Fibroblast of lung (primary cell): ENCODE data around the gene SLC25A12. TPM values are rescaled to one million over a fixed set of nuclear protein-coding genes. Genes with fewer than 3 reads are reported as not detected.

Experiments
- DNase-seq, 2 donors: peaks; one replicate each; pipeline versions ENCODE4 v3.0.0 to v3.0.0-alpha.2; 2010; ENCODE audit warnings: low read depth in 2 of 2
- H2AFZ ChIP-seq: 2 replicates; pipeline ENCODE4 v1.5.1; 2012; ENCODE audit warnings: low read length, control low read depth, inconsistent platforms
- H3K27ac ChIP-seq: 2 replicates; pipeline ENCODE4 v1.5.1; 2011; ENCODE audit warnings: low read length, control low read depth; ENCODE audit not compliant: insufficient read depth
- H3K27me3 ChIP-seq: 2 replicates; pipeline ENCODE4 v1.5.1; 2011; ENCODE audit warnings: mild to moderate bottlenecking, low read length; ENCODE audit not compliant: control insufficient read depth, insufficient read depth
- H3K36me3 ChIP-seq: 2 replicates; pipeline ENCODE4 v1.5.1; 2011; ENCODE audit warnings: low read length; ENCODE audit not compliant: control insufficient read depth, insufficient read depth
- H3K4me1 ChIP-seq: 2 replicates; pipeline ENCODE4 v1.5.1; 2011; ENCODE audit warnings: low read length; ENCODE audit not compliant: control insufficient read depth, insufficient read depth; ENCODE audit errors: extremely low read depth
- H3K4me2 ChIP-seq: 2 replicates; pipeline ENCODE4 v1.5.1; 2011; ENCODE audit warnings: low read length, control low read depth; ENCODE audit not compliant: insufficient read depth; ENCODE audit errors: extremely low read depth
- H3K4me3 ChIP-seq, 4 experiments: fragments of 200-600 bp in 1 of 4; sonication (generic) in 1 of 4; replicated peaks in 1 of 4; 2 replicates each; pipeline ENCODE4 v1.5.1; 2011 to 2016; ENCODE audit warnings: low read length in 4 of 4, low read depth in 3 of 4, mild to moderate bottlenecking in 3 of 4, control low read depth in 2 of 4, inconsistent platforms in 1 of 4, mixed read lengths in 1 of 4; ENCODE audit not compliant: insufficient read depth in 1 of 4; ENCODE audit errors: control extremely low read depth in 1 of 4
- H3K79me2 ChIP-seq: 2 replicates; pipeline ENCODE4 v1.5.1; 2012; ENCODE audit warnings: mild to moderate bottlenecking, low read length, inconsistent platforms; ENCODE audit not compliant: control insufficient read depth, insufficient read depth
- H3K9ac ChIP-seq: 2 replicates; pipeline ENCODE4 v1.5.1; 2011; ENCODE audit warnings: mild to moderate bottlenecking, low read length, control low read depth; ENCODE audit not compliant: insufficient read depth
- H3K9me3 ChIP-seq: 2 replicates; pipeline ENCODE4 v1.5.1; 2012; ENCODE audit warnings: low read depth, low read length; ENCODE audit not compliant: control insufficient read depth, insufficient read depth
- H4K20me1 ChIP-seq: 2 replicates; pipeline ENCODE4 v1.5.1; 2011; ENCODE audit warnings: low read length; ENCODE audit not compliant: control insufficient read depth, insufficient read depth; ENCODE audit errors: extremely low read depth
- EZH2 ChIP-seq: IDR thresholded peaks from 2 replicates; pipeline ENCODE4 v1.5.1; 2012; ENCODE audit warnings: low read length, control low read depth, mild to moderate bottlenecking; ENCODE audit errors: missing control alignments
- polyA plus RNA-seq, 2 donors: library from polyadenylated mRNA; depleted of rRNA in 1 of 2; stranded (reverse) in 1 of 2; unstranded in 1 of 2; fragments of >200 nt; gene quantifications; 2 replicates each; pipeline ENCODE4 v1.2.1, GENCODE V29; 2011 to 2012; ENCODE audit warnings: missing spikeins in 1 of 2
- total RNA-seq: library from RNA; depleted of rRNA; stranded (reverse); fragments of >200 nt; gene quantifications from 2 replicates; pipeline ENCODE4 v1.2.1, GENCODE V29; 2014
- TF ChIP-seq, protein P1 (sequence below), 2 donors: IDR thresholded peaks in 1 of 2; conservative IDR thresholded peaks in 1 of 2; 1 replicate in 1 of 2; 2 replicates in 1 of 2; pipeline ENCODE4 v1.5.1; 2011 to 2012; ENCODE audit warnings: low read length in 2 of 2, control low read depth in 1 of 2, inconsistent platforms in 1 of 2, low read depth in 1 of 2, mild to moderate bottlenecking in 1 of 2

SLC25A12 gene
- total and polyA plus RNA-seq, 2 donors (not counting 1 experiment from before 2014, with no cell fraction given), result 21.5 to 25.9 TPM

DNA sequence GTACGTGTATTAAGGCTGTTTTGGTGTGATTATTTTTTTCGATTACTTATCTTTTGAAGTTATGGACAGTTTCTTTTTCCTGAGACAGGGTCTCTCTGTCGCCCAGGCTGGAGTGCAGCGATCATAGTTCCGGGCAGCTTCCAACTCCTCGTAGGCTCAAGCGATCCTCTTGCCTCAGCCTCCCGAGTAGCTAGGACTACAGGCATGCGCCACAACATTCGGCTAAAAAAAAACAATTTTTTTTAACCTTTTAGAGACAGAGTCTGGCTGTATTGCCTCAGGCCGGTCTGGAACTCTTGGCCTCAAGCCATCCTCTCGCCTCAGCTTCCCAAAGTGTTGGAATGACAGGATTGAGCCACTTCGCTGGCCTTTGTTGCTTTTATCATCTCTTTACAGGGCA, 29.2 kb upstream of the SLC25A12 start:
- peak; percentile 33 to 58 for DNase-seq
- no peaks in the 10 kb centered on the region for H3K36me3 ChIP-seq
- no peak for TF ChIP-seq EZH2
- TF ChIP-seq, protein P1, sequence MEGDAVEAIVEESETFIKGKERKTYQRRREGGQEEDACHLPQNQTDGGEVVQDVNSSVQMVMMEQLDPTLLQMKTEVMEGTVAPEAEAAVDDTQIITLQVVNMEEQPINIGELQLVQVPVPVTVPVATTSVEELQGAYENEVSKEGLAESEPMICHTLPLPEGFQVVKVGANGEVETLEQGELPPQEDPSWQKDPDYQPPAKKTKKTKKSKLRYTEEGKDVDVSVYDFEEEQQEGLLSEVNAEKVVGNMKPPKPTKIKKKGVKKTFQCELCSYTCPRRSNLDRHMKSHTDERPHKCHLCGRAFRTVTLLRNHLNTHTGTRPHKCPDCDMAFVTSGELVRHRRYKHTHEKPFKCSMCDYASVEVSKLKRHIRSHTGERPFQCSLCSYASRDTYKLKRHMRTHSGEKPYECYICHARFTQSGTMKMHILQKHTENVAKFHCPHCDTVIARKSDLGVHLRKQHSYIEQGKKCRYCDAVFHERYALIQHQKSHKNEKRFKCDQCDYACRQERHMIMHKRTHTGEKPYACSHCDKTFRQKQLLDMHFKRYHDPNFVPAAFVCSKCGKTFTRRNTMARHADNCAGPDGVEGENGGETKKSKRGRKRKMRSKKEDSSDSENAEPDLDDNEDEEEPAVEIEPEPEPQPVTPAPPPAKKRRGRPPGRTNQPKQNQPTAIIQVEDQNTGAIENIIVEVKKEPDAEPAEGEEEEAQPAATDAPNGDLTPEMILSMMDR (conservative IDR thresholded peaks at IDR 0.05 in 1 of 2, IDR thresholded peaks at IDR 0.05 in 1 of 2; ENCODE audit: low read depth in 1 of 2, low read length in 2 of 2), result no peak
- H3K4me1 ChIP-seq, result no peaks in the 10 kb centered on the region
- H3K79me2 ChIP-seq, result peaks cover 46% of the 10 kb centered on the region
- peak overlapping the region; percentile 93 for H3K4me2 ChIP-seq
- H4K20me1 ChIP-seq, result no peaks in the 10 kb centered on the region
- no peaks in the 10 kb centered on the region for H3K9me3 ChIP-seq
- H3K27ac ChIP-seq, result peak overlapping the region; percentile 96
- H3K9ac ChIP-seq, result peak overlapping the region; percentile 84
- no peaks in the 10 kb centered on the region for H3K27me3 ChIP-seq
- H3K4me3 ChIP-seq, result peak overlapping the region; percentile 68 to 99 (median 90)
- peak overlapping the region; percentile 2 for H2AFZ ChIP-seq

DNA sequence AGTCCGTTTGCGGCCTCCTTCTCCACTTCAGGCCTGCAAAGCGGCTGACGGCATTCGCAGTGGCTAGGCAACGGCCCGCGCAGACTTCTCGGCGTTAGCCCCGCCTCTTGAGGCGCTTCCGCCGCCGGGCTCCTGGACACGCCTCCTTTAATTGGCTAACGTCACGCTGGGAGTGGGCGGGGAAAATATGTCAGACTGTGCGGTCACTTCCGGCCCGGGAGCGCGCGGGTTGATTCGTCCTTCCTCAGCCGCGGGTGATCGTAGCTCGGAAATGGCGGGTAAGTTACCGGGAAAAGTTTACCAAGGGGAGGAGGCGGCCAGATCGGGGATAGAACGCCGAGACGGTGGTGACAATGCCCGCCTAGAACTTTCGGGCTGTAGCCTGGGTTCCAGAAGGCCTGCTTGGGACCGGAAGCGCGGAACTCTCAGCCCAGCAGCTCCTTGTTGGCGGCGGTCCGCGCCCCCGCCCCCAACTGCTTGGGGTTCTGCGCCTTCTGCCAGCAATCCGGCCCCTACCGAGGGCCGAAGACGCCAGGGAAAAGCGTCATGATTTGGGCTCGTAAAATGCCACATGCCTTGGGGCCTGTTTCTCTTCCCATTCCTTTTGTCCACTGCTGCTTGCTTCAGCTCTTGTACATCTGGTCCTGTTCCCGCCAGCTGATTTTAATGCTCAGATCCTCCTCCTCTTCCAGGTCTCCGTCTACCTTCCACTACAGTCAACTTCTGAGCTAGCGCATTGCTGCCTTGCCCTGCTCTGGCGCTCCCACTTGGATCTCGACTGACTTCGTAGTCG, 28.4 kb upstream of the SLC25A12 start, which contains the start of gene HAT1:
TSS of gene HAT1 (plus strand) at position 232 of the 793 bp plus-strand sequence. CDS start at position 272, 40 bp downstream.
- Histone ChIP-seq H3K4me2 (peak within 1 kb of the TSS; percentile 96), H3K27me3 (no peaks in the 10 kb centered on the region), H4K20me1 (no peaks in the 10 kb centered on the region), H3K36me3 (no peaks in the 10 kb centered on the region), H3K4me3 (peak within 1 kb of the TSS; percentile 68 to 99 (median 90)), H3K27ac (peak within 1 kb of the TSS; percentile 96), H3K79me2 (peaks cover 39% of the 10 kb centered on the region), H3K4me1 (no peaks in the 10 kb centered on the region), H2AFZ (peak within 1 kb of the TSS; percentile 96), H3K9me3 (no peaks in the 10 kb centered on the region), H3K9ac (peak within 1 kb of the TSS; percentile 84)
- TF ChIP-seq, protein P1 (conservative IDR thresholded peaks at IDR 0.05 in 1 of 2, IDR thresholded peaks at IDR 0.05 in 1 of 2; ENCODE audit: low read depth in 1 of 2, low read length in 2 of 2), result no peak
- no peak for TF ChIP-seq EZH2
- peak; percentile 96 to 98 for DNase-seq

DNA sequence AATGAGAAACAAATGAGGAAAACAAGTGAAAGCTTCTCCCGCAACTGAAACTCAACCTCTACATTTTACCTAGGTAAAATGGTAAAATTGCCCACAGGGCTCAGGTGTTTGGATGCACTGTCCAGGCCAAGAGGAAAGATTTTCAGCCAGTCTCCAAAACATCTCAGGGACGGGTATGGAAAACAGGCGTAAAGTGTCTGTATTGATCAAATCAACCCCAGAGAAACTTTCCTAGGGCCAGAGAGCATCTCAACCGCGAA, 27.9 kb upstream of the SLC25A12 start:
- Histone ChIP-seq H3K4me1 (no peaks in the 10 kb centered on the region), H3K4me2 (peak overlapping the region; percentile 96), H3K9ac (peak overlapping the region; percentile 67), H2AFZ (peak overlapping the region; percentile 96), H3K9me3 (no peaks in the 10 kb centered on the region), H4K20me1 (no peaks in the 10 kb centered on the region), H3K4me3 (peak overlapping the region; percentile 43 to 95 (median 58)), H3K27me3 (no peaks in the 10 kb centered on the region), H3K27ac (peak overlapping the region; percentile 96), H3K36me3 (no peaks in the 10 kb centered on the region), H3K79me2 (peaks cover 34% of the 10 kb centered on the region)
- DNase-seq, result no peak
- TF ChIP-seq EZH2, result no peak
- TF ChIP-seq, protein P1 (conservative IDR thresholded peaks at IDR 0.05 in 1 of 2, IDR thresholded peaks at IDR 0.05 in 1 of 2; ENCODE audit: low read depth in 1 of 2, low read length in 2 of 2), result no peak
